Activated CD8-positive, alpha-beta T cell treated with anti-CD3 and anti-CD28 coated beads, Interleukin-2, amount 10 ng/mL, durations not matched to agents 7 days and 5 days (primary cell): ENCODE data around the gene CROCC. TPM values are rescaled to one million over a fixed set of nuclear protein-coding genes. Genes with fewer than 3 reads are reported as not detected.
A peak's percentile ranks its signal among the peaks of the same experiment; 100 is the strongest.
"Not testable (repeated sequence)": the region's sequence is repeated elsewhere in the genome, so short reads cannot be mapped to it uniquely, and the experiment has no call there.

Experiments used
- ATAC-seq: fragments of 150-1000 bp; cut with Tn5 transposase; one replicate; pipeline ENCODE4 v1.10.0; 2021; ENCODE audit warnings: moderate library complexity
- CTCF ChIA-PET: fragments of 350-600 bp; sonication (Branson Sonifier 250); formaldehyde crosslinking; loops from one replicate; lab custom pipeline; 2021; ENCODE audit warnings: antibody characterized with exemption; lab: Charles Lee
- POLR2A ChIA-PET: fragments of 350-600 bp; sonication (Branson Sonifier 250); formaldehyde crosslinking; loops from one replicate; lab custom pipeline; 2021; ENCODE audit warnings: antibody characterized with exemption; lab: Charles Lee
- DNase-seq: peaks from one replicate; pipeline ENCODE4 v3.0.0-alpha.2; 2020
- H3K27ac Mint-ChIP-seq: one replicate; pipeline ENCODE4 v1.8.0; 2021; ENCODE audit warnings: mild to moderate bottlenecking, mixed read lengths
- H3K27me3 Mint-ChIP-seq: one replicate; pipeline ENCODE4 v1.8.0; 2021; ENCODE audit warnings: low read depth, mixed read lengths
- H3K36me3 Mint-ChIP-seq: one replicate; pipeline ENCODE4 v1.8.0; 2021; ENCODE audit warnings: low read depth, mixed read lengths
- H3K4me1 Mint-ChIP-seq: one replicate; pipeline ENCODE4 v1.8.0; 2021; ENCODE audit warnings: low read depth, mixed read lengths
- H3K4me3 Mint-ChIP-seq: one replicate; pipeline ENCODE4 v1.8.0; 2021; ENCODE audit warnings: mild to moderate bottlenecking, mixed read lengths
- H3K9me3 Mint-ChIP-seq: one replicate; pipeline ENCODE4 v1.8.0; 2022; ENCODE audit warnings: mixed read lengths; ENCODE audit not compliant: insufficient read depth
- total RNA-seq, 2 experiments: library from RNA; stranded (reverse); gene quantifications; one replicate each; pipeline ENCODE4 v1.2.3, GENCODE V29; 2021

The CROCC gene
- total RNA-seq, 2 experiments from 2014 or later = 31.7 to 33.1 TPM

DNA sequence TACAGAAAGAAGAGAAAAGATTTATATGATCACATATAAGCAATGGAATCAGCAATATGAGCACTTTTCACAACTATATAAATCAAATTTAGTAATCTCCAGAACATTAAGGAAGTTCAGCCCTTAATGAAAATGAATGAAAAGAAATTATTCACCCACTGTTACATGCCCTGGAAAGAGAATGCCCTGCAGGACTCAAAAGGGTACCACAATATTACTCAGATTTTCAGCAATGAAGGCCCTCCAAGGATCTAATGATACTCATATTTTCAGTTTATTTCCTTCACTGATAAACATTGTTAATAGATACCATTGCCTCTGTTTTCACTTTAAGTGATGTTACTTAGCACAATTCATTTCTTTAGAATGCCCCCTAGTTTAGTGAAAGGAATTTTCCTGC lies 23.4 kb upstream of the CROCC start:
- H3K4me1 Mint-ChIP-seq = peaks cover 18% of the 10 kb centered on the region
- H3K27ac Mint-ChIP-seq, POLR2A ChIA-PET, H3K9me3 Mint-ChIP-seq, H3K4me3 Mint-ChIP-seq, H3K36me3 Mint-ChIP-seq, CTCF ChIA-PET, H3K27me3 Mint-ChIP-seq, ATAC-seq, DNase-seq: not testable (repeated sequence)

DNA sequence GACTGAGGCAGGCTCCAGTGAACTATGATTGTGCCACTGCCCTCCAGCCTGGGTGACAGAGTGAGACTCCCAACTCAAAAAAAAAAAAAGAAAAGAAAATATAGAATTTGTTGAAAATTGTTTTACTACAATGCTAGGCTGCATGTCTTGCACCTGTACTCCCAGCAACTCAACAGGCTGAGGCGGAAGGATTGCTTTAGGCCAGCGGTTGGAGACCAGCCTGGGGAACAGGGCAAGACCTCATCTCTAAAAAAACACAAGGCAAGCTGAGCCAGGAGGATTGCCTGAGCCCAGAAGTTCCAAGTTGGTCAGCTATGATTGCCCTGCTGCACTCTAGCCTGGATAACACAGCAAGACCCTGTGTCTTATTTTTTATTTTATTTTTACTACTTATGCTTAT lies 22.7 kb upstream of the CROCC start:
- peaks cover 18% of the 10 kb centered on the region for H3K4me1 Mint-ChIP-seq
- H3K9me3 Mint-ChIP-seq, CTCF ChIA-PET, DNase-seq, H3K36me3 Mint-ChIP-seq, H3K4me3 Mint-ChIP-seq, ATAC-seq, H3K27ac Mint-ChIP-seq, H3K27me3 Mint-ChIP-seq: not testable (repeated sequence)
- POLR2A ChIA-PET = interaction anchor here (1.3 kb wide), 1 partner anchor 272 kb away, joined by 3 read pairs; no protein-coding TSS in a partner anchor

DNA sequence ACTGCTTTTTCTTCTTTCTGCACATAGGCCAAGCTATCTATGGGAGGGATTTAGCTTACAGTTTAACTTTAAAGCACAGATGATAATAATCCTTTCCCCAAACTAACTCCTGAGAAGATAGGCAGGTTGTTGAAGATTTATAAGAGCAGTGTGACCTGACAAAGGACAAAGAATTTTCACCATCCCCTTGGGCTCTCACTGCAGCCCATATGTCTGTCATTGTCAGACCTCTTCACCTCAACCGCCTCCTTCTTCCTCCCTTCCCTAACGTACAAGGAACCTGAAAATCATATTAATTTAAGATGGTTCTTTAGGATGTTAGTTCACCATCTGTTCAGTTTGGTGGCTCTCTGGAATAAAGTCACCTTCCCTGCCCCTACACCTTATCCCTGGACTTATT lies 21.0 kb upstream of the CROCC start:
- ChIA-PET POLR2A (no interaction called here), CTCF (no interaction called here)
- Mint-ChIP-seq H3K27me3 (no peaks in the 10 kb centered on the region), H3K4me3 (no peak overlapping the region), H3K4me1 (peaks cover 18% of the 10 kb centered on the region), H3K27ac (no peak overlapping the region), H3K36me3 (no peaks in the 10 kb centered on the region), H3K9me3 (no peaks in the 10 kb centered on the region)
- no peak for ATAC-seq
- no peak for DNase-seq

DNA sequence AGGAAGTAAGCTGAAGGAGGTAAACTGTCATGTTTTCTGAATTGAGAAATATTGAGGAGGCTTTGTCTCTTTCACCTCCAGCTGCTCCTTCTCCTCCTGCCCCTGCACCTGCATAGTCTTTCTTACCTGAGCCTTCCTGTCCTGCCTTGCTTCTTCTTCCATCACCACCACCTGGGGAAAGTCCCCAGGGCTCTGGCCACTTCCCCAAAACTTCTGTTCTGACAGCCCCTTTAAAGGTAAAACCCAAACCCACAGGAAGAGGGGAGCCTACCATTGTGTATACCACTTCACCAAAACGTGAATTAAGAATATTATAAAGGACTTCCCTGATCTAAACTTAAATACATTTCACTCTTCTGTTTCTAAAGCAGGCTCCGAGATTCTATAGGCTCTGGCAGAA lies 20.4 kb upstream of the CROCC start:
- peak overlapping the region; percentile 3 for H3K4me3 Mint-ChIP-seq
- POLR2A ChIA-PET, H3K36me3 Mint-ChIP-seq, CTCF ChIA-PET, ATAC-seq, H3K27me3 Mint-ChIP-seq, H3K9me3 Mint-ChIP-seq, DNase-seq: not testable (repeated sequence)
- peaks cover 16% of the 10 kb centered on the region for H3K4me1 Mint-ChIP-seq
- H3K27ac Mint-ChIP-seq = peak overlapping the region; percentile 18

DNA sequence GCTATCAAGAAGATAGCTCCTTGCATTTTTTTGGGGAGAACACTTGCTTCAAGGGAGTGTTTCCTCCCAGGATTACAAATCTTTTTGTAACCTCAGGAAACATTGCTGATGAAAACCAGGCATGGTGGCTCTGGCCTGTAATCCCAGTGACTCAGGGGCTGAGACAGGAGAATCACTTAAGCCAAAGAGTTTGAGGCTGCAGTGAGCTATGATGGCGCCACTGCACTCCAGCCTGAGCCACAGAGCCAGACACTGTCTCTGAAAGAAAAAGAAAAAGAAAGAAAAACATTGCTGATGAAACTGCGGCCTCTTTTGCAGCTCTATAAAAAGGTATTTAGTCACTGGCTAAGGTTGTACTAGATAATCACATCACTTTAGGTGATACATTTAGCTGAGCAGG lies 18.7 kb upstream of the CROCC start:
- no peaks in the 10 kb centered on the region for H3K27me3 Mint-ChIP-seq
- DNase-seq = no peak
- ATAC-seq = no peak
- H3K4me3 Mint-ChIP-seq = no peak overlapping the region
- peaks cover 4% of the 10 kb centered on the region for H3K36me3 Mint-ChIP-seq
- no peak overlapping the region for H3K27ac Mint-ChIP-seq
- POLR2A ChIA-PET = no interaction called here
- CTCF ChIA-PET = interaction anchor here (0.7 to 3.3 kb wide), 4 partner anchors 13 to 214 kb away, joined by 3 to 11 read pairs (median 4); no protein-coding TSS in a partner anchor
- H3K4me1 Mint-ChIP-seq = peaks cover 9% of the 10 kb centered on the region
- no peaks in the 10 kb centered on the region for H3K9me3 Mint-ChIP-seq

DNA sequence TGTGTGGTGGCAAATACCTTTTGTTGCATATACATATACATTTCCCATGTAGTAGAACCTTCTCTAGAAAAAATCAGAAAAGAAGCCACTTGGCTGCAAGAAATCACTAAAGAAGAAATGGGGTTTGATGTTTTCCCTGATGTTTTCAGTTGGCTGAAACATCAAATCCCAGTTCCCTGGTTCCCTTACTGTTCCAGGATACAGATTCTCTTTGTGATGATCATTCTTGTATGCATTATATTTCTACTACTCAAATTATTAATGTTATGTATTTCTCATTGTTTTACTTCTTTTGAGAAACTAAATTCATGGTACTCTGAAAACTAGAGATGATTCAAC lies 18.3 kb upstream of the CROCC start:
- Mint-ChIP-seq H3K4me1 (peaks cover 6% of the 10 kb centered on the region), H3K36me3 (peaks cover 4% of the 10 kb centered on the region), H3K9me3 (no peaks in the 10 kb centered on the region), H3K27ac (no peak overlapping the region), H3K27me3 (no peaks in the 10 kb centered on the region), H3K4me3 (no peak overlapping the region)
- no peak for DNase-seq
- ChIA-PET CTCF (interaction anchor here (0.7 to 3.3 kb wide), 4 partner anchors 13 to 1308 kb away, joined by 3 to 11 read pairs (median 4); no protein-coding TSS in a partner anchor), POLR2A (interaction anchor here (0.7 to 3.1 kb wide), 2 partner anchors 11 to 26 kb away, joined by 3 to 24 read pairs; no protein-coding TSS in a partner anchor)
- ATAC-seq = no peak

DNA sequence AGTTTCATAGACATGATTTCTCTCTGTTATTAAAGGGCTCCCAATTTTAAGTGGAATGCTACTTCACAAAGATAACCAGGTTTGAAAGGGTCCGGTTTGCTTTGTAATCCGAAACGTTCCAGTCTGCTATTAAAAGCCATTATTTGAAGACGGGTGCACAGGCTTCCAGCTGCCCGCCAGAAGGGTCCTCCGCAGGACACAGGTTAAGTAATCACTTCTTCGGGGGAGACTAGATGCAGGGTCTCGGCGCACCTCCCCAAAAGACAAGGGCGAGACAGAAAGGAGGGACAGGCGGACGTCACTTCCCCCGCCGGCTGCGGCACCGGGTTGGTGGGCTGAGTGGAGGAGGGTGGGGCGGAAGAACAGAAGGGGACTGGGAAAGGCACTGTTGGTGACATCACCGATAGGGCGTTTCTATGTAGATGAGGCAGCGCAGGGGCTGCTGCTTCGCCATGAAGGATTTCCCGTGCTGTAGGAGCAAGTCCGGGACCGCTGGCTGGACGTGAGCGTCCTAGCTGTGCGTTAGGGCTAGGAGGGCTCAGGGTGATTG lies 17.1 kb upstream of the CROCC start:
- DNase-seq (peak; percentile 98), ATAC-seq (peak; percentile 89)
- peaks cover 6% of the 10 kb centered on the region for H3K4me1 Mint-ChIP-seq
- H3K9me3 Mint-ChIP-seq = no peaks in the 10 kb centered on the region
- CTCF ChIA-PET = interaction anchor here (0.8 to 3.3 kb wide), 3 partner anchors 57 to 284 kb away, joined by 3 to 11 read pairs (median 4); no protein-coding TSS in a partner anchor
- peaks cover 4% of the 10 kb centered on the region for H3K36me3 Mint-ChIP-seq
- H3K27ac Mint-ChIP-seq = no peak overlapping the region
- POLR2A ChIA-PET = interaction anchor here (0.6 to 3.1 kb wide), 17 partner anchors 9 to 484 kb away, joined by 3 to 37 read pairs (median 3); partner anchors contain the start of genes CROCC, RNU1-1 and RNU1-2
- no peaks in the 10 kb centered on the region for H3K27me3 Mint-ChIP-seq
- H3K4me3 Mint-ChIP-seq = no peak overlapping the region

DNA sequence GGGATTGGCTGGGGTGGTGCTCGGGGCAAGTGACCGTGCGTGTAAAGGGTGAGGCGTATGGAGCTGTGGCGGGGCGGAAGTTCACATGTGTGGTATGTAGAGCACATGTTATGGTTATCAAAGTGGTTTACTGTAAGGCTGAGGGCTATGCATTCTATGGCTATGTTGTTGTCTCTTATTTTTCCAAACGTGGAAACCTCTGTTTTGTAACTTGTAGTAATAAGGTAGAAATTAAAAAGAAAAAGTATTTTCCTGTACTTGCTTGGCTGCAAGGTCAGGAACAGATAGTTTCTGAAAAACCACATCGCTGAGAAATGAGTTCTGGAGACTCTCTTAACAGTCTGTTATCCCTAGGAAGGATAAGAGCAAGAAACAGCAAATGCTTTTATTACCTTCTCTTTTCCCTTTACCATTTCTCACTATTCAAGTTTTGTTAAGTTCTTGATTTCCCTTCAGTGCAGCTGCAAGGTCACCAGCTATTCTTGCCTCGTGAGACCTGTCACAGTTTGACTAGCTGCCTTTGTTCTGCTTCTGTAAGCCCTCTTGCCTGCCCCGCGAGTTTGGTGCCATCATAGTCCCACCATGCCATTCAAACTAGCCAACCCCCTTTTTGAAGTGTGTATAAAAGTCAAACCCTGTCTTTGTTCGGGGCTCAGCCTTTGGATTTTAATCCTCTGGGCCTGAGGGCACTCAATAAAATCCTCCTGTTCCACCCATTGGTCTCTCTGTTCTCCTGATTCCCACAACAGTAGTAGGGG lies 16.4 kb upstream of the CROCC start:
- H3K9me3 Mint-ChIP-seq = no peaks in the 10 kb centered on the region
- POLR2A ChIA-PET = interaction anchor here (0.6 to 3.1 kb wide), 18 partner anchors 9 to 392 kb away, joined by 3 to 37 read pairs (median 3); partner anchors contain the start of genes CROCC, RNU1-1 and RNU1-2
- peak; percentile 79 for ATAC-seq

DNA sequence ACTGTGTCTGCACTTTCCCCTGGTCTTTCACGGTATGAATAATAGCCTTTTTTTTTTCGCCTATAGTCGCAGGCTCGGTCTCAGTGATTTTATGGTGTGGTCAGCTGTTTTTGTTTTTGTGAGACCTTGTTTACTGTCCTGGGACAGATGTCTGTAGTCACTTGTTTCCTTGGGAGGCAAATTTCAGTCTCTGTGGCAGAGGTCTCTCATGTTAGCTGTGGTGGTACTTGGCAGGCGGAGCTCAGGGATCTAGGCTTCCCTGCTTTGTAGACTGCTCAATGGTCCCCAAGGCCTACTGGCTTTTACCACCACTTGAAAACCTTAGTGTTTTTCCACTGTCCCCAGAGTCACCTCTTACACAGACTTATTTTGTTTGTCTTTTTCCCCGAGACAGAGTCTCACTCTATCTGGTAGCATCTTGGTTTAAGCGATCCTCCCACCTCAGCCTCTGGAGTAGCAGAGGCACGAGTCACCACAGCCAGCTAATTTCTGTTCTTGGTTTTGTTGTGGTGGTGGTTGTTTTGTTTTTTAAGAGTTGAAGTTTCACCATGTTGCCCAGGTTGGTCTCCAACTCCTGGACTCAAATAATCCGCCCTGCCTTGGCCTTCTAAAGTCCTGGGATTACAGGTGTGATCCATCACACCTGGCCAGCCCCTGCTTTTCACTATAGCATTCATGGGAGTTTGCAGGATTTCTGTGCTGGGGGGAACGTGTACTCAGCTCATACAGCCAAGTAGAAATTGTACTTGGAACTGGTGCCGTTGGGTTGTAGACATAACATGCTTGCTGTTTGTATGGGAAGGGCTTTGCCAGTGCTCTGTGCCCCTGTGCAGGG lies 15.6 kb upstream of the CROCC start:
- H3K9me3 Mint-ChIP-seq = no peaks in the 10 kb centered on the region
- no peak overlapping the region for H3K27ac Mint-ChIP-seq
- CTCF ChIA-PET = interaction anchor here (1.9 kb wide), 1 partner anchor 54 kb away, joined by 5 read pairs; no protein-coding TSS in a partner anchor
- H3K27me3 Mint-ChIP-seq = no peaks in the 10 kb centered on the region
- no peak overlapping the region for H3K4me3 Mint-ChIP-seq
- POLR2A ChIA-PET = interaction anchor here (0.6 to 3.1 kb wide), 4 partner anchors 8 to 392 kb away, joined by 3 to 24 read pairs (median 8); partner anchors contain the start of gene RNU1-1
- H3K4me1 Mint-ChIP-seq = peaks cover 9% of the 10 kb centered on the region
- no peak for ATAC-seq
- no peak for DNase-seq
- H3K36me3 Mint-ChIP-seq = peaks cover 4% of the 10 kb centered on the region

More for the DNA sequence above, 16.4 kb upstream of the CROCC start:
- Mint-ChIP-seq H3K27ac (no peak overlapping the region), H3K4me1 (peaks cover 9% of the 10 kb centered on the region), H3K27me3 (no peaks in the 10 kb centered on the region), H3K36me3 (peaks cover 4% of the 10 kb centered on the region), H3K4me3 (no peak overlapping the region)
- peak; percentile 56 for DNase-seq
- CTCF ChIA-PET = interaction anchor here (0.8 to 3.3 kb wide), 3 partner anchors 56 to 284 kb away, joined by 3 to 11 read pairs (median 4); no protein-coding TSS in a partner anchor

DNA sequence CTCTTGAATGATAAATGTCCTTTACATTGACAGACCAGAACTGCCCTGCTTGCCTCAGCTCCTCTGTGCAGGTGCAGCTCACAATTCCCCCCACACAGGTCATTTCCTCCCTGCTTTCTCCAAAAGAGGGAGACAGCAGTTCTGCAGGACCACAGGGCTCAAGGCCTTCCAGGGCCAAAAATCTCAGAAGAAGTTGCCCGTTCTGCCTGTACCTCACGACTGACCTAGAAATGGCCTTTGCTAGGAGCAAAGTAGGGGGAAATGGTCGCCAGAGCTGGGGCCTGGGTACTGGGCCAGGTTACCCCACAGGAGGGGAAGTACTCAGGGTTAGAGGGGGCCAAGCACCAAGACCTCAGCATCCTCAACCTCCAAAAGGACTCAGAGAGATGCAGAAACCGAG lies 14.9 kb upstream of the CROCC start:
- DNase-seq (no peak), ATAC-seq (no peak)
- no peaks in the 10 kb centered on the region for H3K27me3 Mint-ChIP-seq
- H3K27ac Mint-ChIP-seq = no peak overlapping the region
- H3K4me1 Mint-ChIP-seq = peaks cover 9% of the 10 kb centered on the region
- peaks cover 4% of the 10 kb centered on the region for H3K36me3 Mint-ChIP-seq
- ChIA-PET CTCF (interaction anchor here (1.9 kb wide), 1 partner anchor 53 kb away, joined by 5 read pairs; no protein-coding TSS in a partner anchor), POLR2A (no interaction called here)
- H3K4me3 Mint-ChIP-seq = no peak overlapping the region
- H3K9me3 Mint-ChIP-seq = no peaks in the 10 kb centered on the region
